ENCODE results near the gene HEPHL1. TPM values are rescaled to one million over a fixed set of nuclear protein-coding genes. Genes with fewer than 3 reads are reported as not detected.

Gene HEPHL1
- total RNA-seq, 1 donor from 2014 or later: not detected

GRCh38 chr11:94125407-94126115, 104.4 kb downstream of the HEPHL1 start:
- no peaks in the 10 kb centered on the region for H3K9me3 ChIP-seq (replicated peaks)
- peaks cover 31% of the 10 kb centered on the region for H3K4me1 ChIP-seq
- intact Hi-C loops (cut with micrococcal nuclease): no loop called here
- no peak overlapping the region for H3K27ac ChIP-seq (replicated peaks)
- no peak for DNase-seq
- no peak overlapping the region for H3K4me3 ChIP-seq
- no peak for TF ChIP-seq CTCF (IDR thresholded peaks at IDR 0.05; ENCODE audit: borderline replicate concordance)
- no peaks in the 10 kb centered on the region for H3K36me3 ChIP-seq
- H3K27me3 ChIP-seq (ENCODE audit: low read depth): no peaks in the 10 kb centered on the region

GRCh38 chr11:94127638-94128037, 106.5 kb downstream of the HEPHL1 start:
- peak overlapping the region; percentile 94 for H3K4me3 ChIP-seq
- TF ChIP-seq CTCF (IDR thresholded peaks at IDR 0.05; ENCODE audit: borderline replicate concordance): no peak
- H3K27ac ChIP-seq (replicated peaks): peak overlapping the region; percentile 96
- intact Hi-C loops (cut with micrococcal nuclease): no loop called here
- no peaks in the 10 kb centered on the region for H3K27me3 ChIP-seq (ENCODE audit: low read depth)
- DNase-seq: no peak
- peaks cover 52% of the 10 kb centered on the region for H3K4me1 ChIP-seq
- H3K36me3 ChIP-seq: no peaks in the 10 kb centered on the region
- no peaks in the 10 kb centered on the region for H3K9me3 ChIP-seq (replicated peaks)

GRCh38 chr11:94128291-94128745, 107.2 kb downstream of the HEPHL1 start:
- no peak for TF ChIP-seq CTCF (IDR thresholded peaks at IDR 0.05; ENCODE audit: borderline replicate concordance)
- H3K9me3 ChIP-seq (replicated peaks): no peaks in the 10 kb centered on the region
- intact Hi-C loops (cut with micrococcal nuclease): no loop called here
- no peaks in the 10 kb centered on the region for H3K36me3 ChIP-seq
- peak overlapping the region; percentile 94 for H3K4me3 ChIP-seq
- H3K4me1 ChIP-seq: peaks cover 59% of the 10 kb centered on the region
- peak overlapping the region; percentile 96 for H3K27ac ChIP-seq (replicated peaks)
- DNase-seq: no peak
- no peaks in the 10 kb centered on the region for H3K27me3 ChIP-seq (ENCODE audit: low read depth)

- H3K27me3 ChIP-seq (ENCODE audit: low read depth): no peaks in the 10 kb centered on the region
- peak within 1 kb of the TSS; percentile 96 for H3K27ac ChIP-seq (replicated peaks)
- peak; percentile 17 for TF ChIP-seq CTCF (IDR thresholded peaks at IDR 0.05; ENCODE audit: borderline replicate concordance)
- H3K4me3 ChIP-seq: peak within 1 kb of the TSS; percentile 94
- intact Hi-C loops (cut with micrococcal nuclease): no loop called here
- H3K9me3 ChIP-seq (replicated peaks): no peaks in the 10 kb centered on the region
- peaks cover 65% of the 10 kb centered on the region for H3K4me1 ChIP-seq
- DNase-seq: peak; percentile 82
- no peaks in the 10 kb centered on the region for H3K36me3 ChIP-seq
Measured at GRCh38 chr11:94128746-94129511, 107.8 kb downstream of the HEPHL1 start, which contains the start of gene PANX1. PANX1 (plus strand) TSS chr11:94128841; CDS start chr11:94129313, 472 bp downstream.

- Histone ChIP-seq H3K27ac (replicated peaks) (peak overlapping the region; percentile 96), H3K4me3 (peak overlapping the region; percentile 94), H3K27me3 (ENCODE audit: low read depth) (no peaks in the 10 kb centered on the region), H3K36me3 (no peaks in the 10 kb centered on the region), H3K4me1 (peaks cover 73% of the 10 kb centered on the region), H3K9me3 (replicated peaks) (no peaks in the 10 kb centered on the region)
- DNase-seq: no peak
- TF ChIP-seq CTCF (IDR thresholded peaks at IDR 0.05; ENCODE audit: borderline replicate concordance): no peak
- intact Hi-C loops (cut with micrococcal nuclease): no loop called here
Measured at GRCh38 chr11:94129512-94130297, 108.6 kb downstream of the HEPHL1 start.
